ENCODE results near the gene PRKG2.
A peak's percentile ranks its signal among the peaks of the same experiment; 100 is the strongest.

Gene PRKG2, protein sequence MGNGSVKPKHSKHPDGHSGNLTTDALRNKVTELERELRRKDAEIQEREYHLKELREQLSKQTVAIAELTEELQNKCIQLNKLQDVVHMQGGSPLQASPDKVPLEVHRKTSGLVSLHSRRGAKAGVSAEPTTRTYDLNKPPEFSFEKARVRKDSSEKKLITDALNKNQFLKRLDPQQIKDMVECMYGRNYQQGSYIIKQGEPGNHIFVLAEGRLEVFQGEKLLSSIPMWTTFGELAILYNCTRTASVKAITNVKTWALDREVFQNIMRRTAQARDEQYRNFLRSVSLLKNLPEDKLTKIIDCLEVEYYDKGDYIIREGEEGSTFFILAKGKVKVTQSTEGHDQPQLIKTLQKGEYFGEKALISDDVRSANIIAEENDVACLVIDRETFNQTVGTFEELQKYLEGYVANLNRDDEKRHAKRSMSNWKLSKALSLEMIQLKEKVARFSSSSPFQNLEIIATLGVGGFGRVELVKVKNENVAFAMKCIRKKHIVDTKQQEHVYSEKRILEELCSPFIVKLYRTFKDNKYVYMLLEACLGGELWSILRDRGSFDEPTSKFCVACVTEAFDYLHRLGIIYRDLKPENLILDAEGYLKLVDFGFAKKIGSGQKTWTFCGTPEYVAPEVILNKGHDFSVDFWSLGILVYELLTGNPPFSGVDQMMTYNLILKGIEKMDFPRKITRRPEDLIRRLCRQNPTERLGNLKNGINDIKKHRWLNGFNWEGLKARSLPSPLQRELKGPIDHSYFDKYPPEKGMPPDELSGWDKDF

DNA sequence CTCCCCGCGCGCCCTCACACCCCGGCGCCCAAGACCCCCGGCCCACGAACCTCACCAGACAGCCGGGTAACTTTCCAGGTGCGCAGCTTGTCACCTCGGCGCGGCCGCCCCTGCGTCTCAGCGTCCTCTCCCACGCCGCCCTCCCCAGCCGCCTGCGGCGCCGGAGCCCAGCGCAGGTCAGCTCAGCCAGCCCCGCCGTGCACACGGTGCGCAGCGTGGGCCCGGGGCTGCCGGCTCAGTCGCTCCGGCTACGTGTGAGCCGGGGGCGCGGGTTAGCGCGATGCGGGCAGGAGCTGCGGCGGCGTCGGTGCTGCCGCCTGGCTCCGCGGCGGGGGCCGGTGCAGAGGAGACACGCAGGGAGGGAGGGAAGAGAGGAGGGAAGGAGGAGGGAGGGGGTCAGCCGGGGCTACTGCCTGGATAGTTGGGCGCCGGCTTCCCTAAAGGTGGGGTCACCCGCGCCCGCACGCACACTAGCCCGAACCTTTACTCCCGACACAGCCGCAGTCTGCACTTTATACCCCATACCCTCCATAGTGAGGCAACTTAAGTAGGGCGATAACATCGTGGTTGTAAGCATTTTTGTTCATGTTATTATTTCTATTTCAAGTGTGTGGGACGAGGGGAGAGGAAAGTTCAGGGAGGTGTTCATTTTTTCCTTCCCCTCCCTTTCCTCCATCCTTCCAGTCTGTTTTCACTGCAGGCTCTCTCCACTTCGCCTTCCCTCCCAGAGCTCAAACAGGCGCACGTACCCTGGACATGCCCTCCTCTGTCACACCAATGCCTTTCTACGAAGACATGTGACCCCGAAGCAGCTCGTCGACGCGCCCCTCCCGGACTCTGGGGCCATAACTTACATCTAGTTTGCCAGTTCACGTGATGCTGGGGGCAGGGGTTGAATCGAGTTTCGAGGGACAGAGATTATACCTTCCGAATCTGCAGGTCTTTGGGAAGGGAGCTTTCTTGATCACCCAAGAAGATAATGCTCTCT is at the start of gene PRKG2:
Gene PRKG2, minus strand, starts transcription at position 342 of the 988 bp plus-strand sequence. CDS start 10,175 bp downstream, outside the sequence.
- H3K27ac ChIP-seq = no peak within 1 kb of the TSS
- peak within 1 kb of the TSS; percentile 81 for H3K4me3 ChIP-seq
- H3K9me3 ChIP-seq (ENCODE audit: low read depth, low read length) = no peaks in the 10 kb centered on the region
- H3K9ac ChIP-seq (ENCODE audit: insufficient read length) = no peak within 1 kb of the TSS
- TF ChIP-seq POLR2AphosphoS5 (IDR thresholded peaks at IDR 0.05; ENCODE audit: borderline replicate concordance, low read depth, low read length) (peak; percentile 34; the same call in 1 of the 2 replicates), EZH2 (IDR thresholded peaks at IDR 0.05) (no peak)
- DNase-seq (ENCODE audit: low read depth, low spot score) = no peak
- no peaks in the 10 kb centered on the region for H3K36me3 ChIP-seq (ENCODE audit: insufficient read depth, low read length)

DNA sequence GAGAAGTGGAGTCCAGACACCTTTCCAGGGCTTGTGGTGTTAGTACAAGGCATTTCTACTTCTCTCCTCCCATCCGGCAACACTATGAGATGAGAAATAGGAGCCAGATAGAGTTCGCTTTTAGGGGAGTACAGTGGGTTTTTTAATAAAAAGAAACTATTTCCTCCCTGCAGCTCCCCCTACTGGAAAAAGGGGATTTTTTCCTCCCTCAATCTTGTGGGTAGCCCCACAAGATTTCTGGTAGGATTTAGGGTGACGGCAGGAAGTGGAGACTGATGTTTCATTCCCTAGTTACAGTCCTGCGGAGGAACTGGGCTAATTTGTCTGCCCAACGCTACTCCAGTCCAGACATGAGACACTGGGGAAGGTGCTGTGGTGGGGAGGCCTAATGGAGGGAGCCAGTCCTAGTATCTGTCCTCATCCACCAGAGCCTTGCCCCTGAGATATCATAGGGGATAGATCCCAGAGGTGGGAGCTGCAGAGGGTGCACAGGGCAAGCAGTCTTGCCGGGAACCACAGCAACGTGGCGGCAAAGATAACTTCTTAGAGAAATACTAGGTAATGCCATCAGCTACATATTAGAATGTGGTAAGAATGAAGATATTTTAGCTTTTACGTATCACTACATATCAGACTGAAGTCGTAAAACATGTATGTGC is 45.5 kb upstream of the PRKG2 start:
- no peak for DNase-seq (ENCODE audit: low read depth, low spot score)
- TF ChIP-seq POLR2AphosphoS5 (IDR thresholded peaks at IDR 0.05; ENCODE audit: borderline replicate concordance, low read depth, low read length) (no peak), EZH2 (IDR thresholded peaks at IDR 0.05) (no peak), FOXP2 (optimal IDR thresholded peaks at IDR 0.05; ENCODE audit: control extremely low read depth, extremely low read length, insufficient read depth) (no peak)
- H3K27ac ChIP-seq = no peak overlapping the region
- no peaks in the 10 kb centered on the region for H3K9me3 ChIP-seq (ENCODE audit: low read depth, low read length)
- H3K4me3 ChIP-seq = no peak overlapping the region
- H3K36me3 ChIP-seq (ENCODE audit: insufficient read depth, low read length) = no peaks in the 10 kb centered on the region
- H3K9ac ChIP-seq (ENCODE audit: insufficient read length) = no peak overlapping the region

GRCh38 chr4:81258841-81259550 is 44.0 kb upstream of the PRKG2 start:
- Histone ChIP-seq H3K4me3 (no peak overlapping the region), H3K9ac (ENCODE audit: insufficient read length) (no peak overlapping the region), H3K9me3 (ENCODE audit: low read depth, low read length) (no peaks in the 10 kb centered on the region), H3K36me3 (ENCODE audit: insufficient read depth, low read length) (no peaks in the 10 kb centered on the region), H3K27ac (no peak overlapping the region)
- TF ChIP-seq EZH2 (IDR thresholded peaks at IDR 0.05) = no peak
- no peak for TF ChIP-seq POLR2AphosphoS5 (IDR thresholded peaks at IDR 0.05; ENCODE audit: borderline replicate concordance, low read depth, low read length)
- no peak for DNase-seq (ENCODE audit: low read depth, low spot score)

GRCh38 chr4:81257816-81258215 is 42.8 kb upstream of the PRKG2 start:
- H3K36me3 ChIP-seq (ENCODE audit: insufficient read depth, low read length) = no peaks in the 10 kb centered on the region
- DNase-seq (ENCODE audit: low read depth, low spot score) = no peak
- TF ChIP-seq EZH2 (IDR thresholded peaks at IDR 0.05) (no peak), POLR2AphosphoS5 (IDR thresholded peaks at IDR 0.05; ENCODE audit: borderline replicate concordance, low read depth, low read length) (no peak), FOXP2 (optimal IDR thresholded peaks at IDR 0.05; ENCODE audit: control extremely low read depth, extremely low read length, insufficient read depth) (no peak)
- H3K4me3 ChIP-seq = no peak overlapping the region
- H3K27ac ChIP-seq = no peak overlapping the region
- no peak overlapping the region for H3K9ac ChIP-seq (ENCODE audit: insufficient read length)
- H3K9me3 ChIP-seq (ENCODE audit: low read depth, low read length) = no peaks in the 10 kb centered on the region

DNA sequence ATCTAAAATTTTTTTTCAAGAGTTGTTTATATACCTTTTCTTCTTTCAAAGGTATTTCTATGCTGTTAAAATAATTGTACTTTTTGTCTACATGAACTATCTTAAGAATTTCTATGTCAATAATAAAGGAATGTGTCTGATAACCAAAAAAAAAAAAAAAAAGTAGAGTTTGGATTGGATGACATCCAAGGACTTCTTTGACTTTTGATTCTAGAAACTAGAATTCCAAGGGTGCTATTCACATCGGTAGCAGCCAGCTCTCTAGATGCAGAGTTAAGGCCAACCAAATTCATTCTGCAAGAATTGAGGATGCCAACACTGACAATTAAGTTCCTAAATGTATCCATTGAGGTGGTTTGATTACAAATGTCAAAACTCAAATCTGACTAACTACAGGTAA is 42.0 kb upstream of the PRKG2 start:
- Histone ChIP-seq H3K9me3 (ENCODE audit: low read depth, low read length) (no peaks in the 10 kb centered on the region), H3K4me3 (no peak overlapping the region), H3K36me3 (ENCODE audit: insufficient read depth, low read length) (no peaks in the 10 kb centered on the region), H3K27ac (no peak overlapping the region), H3K9ac (ENCODE audit: insufficient read length) (no peak overlapping the region)
- no peak for TF ChIP-seq POLR2AphosphoS5 (IDR thresholded peaks at IDR 0.05; ENCODE audit: borderline replicate concordance, low read depth, low read length)
- no peak for TF ChIP-seq FOXP2 (optimal IDR thresholded peaks at IDR 0.05; ENCODE audit: control extremely low read depth, extremely low read length, insufficient read depth)
- TF ChIP-seq EZH2 (IDR thresholded peaks at IDR 0.05) = no peak
- no peak for DNase-seq (ENCODE audit: low read depth, low spot score)

DNA sequence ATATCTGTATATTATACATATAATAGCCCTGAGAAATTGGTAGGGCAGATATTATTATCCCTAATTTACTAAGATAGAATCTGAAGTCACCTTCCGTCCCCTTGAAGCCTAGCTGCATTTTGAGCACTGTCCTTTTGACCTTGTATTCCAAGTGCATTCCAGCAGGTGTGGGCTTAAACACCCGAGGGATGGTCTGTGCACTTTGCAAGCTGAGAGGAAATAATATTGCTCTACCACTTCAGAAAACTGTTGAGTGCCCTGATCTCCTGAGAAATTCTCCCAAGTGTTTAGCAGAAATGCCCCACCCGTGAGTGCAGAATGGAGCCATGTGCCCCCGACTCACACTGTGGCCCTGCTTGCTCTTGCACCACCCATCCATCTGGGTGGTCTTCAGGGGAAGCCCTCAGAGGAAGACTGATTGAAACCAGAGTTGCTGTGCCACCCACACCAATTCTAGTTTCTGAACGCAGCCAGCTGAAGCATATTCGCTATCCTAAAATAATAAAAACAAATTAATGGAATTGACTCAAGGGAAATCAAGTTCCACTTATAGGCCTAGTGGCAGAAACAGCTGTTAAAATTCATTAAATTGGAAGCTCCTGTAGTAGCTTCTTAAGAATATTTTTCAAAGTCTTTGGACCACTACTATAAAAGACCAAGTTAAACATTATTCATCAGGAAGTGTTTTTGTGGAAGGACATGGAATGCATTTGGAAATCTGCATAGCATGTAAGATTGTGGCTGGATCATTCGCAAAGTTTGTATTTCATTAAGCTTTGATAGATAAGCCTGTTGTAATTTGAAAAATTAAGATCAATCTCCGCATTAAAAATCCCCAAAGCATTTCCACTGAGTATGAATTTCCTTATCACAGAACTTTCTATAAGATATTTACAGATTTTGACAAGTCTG is 41.3 kb upstream of the PRKG2 start:
- no peak overlapping the region for H3K27ac ChIP-seq
- H3K36me3 ChIP-seq (ENCODE audit: insufficient read depth, low read length) = no peaks in the 10 kb centered on the region
- TF ChIP-seq EZH2 (IDR thresholded peaks at IDR 0.05) (no peak), POLR2AphosphoS5 (IDR thresholded peaks at IDR 0.05; ENCODE audit: borderline replicate concordance, low read depth, low read length) (no peak), FOXP2 (optimal IDR thresholded peaks at IDR 0.05; ENCODE audit: control extremely low read depth, extremely low read length, insufficient read depth) (no peak)
- no peaks in the 10 kb centered on the region for H3K9me3 ChIP-seq (ENCODE audit: low read depth, low read length)
- DNase-seq (ENCODE audit: low read depth, low spot score) = no peak
- no peak overlapping the region for H3K9ac ChIP-seq (ENCODE audit: insufficient read length)
- no peak overlapping the region for H3K4me3 ChIP-seq

Measured in SK-N-MC (cell line).